GM19328 (cell line): ENCODE measurements around the gene EIF4A3.

Experiments
- ATAC-seq: cut with Tn5 transposase; IDR thresholded peaks from one replicate; pipeline ENCODE4 v1.9.1; 2021; ENCODE audit warnings: mild to moderate bottlenecking, moderate library complexity; ENCODE audit not compliant: unreplicated experiment

Gene EIF4A3

DNA sequence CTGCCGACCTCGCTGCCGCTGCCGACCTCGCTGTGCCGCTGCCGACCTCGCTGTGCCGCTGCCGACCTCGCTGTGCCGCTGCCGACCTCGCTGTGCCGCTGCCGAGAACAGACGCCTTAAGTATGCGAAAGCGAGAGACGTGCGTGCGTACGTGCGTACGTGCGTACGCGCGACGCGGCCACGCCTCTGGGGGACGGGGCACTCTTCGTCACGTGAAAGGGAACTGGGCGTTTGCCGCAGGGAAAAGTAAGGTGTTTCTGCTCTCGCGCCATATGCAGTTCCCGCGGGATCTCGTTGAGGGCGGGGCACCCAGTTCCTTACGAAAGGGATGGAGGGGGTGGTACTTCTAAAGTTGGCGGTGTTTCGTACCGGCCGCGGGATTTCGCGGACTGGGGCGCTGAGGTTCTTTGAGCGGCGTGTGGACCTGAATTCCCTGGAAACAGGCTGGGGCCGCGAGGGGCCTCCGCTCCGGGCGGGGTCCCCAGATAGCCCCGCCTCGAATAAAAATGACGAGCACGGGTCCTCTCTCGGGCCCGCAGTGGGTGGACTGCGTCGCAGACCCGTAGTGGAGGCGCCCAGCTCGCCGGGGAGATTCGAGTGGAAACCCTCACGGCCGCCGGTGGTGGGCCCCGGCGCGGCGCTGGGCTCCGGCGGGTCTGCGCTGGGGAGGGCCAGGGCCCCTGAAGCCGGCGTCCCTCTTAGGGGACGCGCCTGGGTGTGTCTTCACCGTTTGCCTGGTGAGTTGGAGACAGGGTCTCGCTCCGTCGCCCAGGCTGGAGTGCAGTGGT is at the start of gene EIF4A3:
Gene EIF4A3, minus strand, starts transcription at position 94 of the 788 bp plus-strand sequence. CDS start 167 bp downstream, outside the sequence.
- peak; percentile 75 for ATAC-seq

GRCh38 chr17:80196652-80197051 is 49.7 kb upstream of the EIF4A3 start:
- ATAC-seq: no peak

GRCh38 chr17:80195671-80196529 is 49.0 kb upstream of the EIF4A3 start:
- no peak for ATAC-seq

GRCh38 chr17:80195141-80195540 is 48.2 kb upstream of the EIF4A3 start:
- ATAC-seq: no peak

DNA sequence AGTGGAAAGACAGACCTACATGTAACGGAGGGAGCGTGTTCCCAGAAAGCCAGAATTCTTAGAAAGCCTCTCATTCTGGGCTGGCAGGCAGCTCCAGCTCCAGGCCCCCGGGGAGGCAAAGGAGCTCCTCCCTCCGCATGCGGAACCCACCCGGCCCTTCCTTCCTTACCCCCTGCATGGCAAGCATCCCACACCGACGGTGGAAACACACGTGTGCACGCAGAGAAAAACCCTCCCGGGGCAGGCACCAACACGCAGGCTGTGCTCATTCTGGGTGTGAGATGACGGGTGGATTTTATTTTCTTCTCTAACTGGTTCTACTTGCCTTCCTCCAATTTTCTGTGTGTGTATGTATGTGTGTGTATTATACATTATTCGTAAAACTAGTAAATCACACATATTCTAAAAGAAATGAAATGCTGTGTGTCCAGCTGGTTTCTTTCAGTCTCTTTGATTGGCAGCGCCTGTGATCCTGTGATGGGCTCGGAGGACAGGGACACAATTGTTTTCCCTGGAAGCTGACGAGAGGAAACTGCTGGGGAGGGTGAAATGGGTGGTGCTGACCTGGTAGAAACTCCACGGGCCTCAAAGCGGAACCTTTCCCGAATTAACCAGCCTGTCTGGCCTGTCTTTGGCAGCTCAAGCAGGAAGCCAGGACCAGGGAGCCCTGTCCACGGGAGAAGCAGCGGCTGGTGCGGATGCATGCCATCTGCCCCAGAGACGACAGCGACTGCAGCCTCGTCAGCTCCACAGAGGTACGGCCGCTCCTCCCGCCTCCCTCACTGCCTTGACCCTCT is 45.1 kb upstream of the EIF4A3 start:
- no peak for ATAC-seq

- no peak for ATAC-seq
These were observed 44.3 kb upstream of the EIF4A3 start for GRCh38 chr17:80191192-80191591.

DNA sequence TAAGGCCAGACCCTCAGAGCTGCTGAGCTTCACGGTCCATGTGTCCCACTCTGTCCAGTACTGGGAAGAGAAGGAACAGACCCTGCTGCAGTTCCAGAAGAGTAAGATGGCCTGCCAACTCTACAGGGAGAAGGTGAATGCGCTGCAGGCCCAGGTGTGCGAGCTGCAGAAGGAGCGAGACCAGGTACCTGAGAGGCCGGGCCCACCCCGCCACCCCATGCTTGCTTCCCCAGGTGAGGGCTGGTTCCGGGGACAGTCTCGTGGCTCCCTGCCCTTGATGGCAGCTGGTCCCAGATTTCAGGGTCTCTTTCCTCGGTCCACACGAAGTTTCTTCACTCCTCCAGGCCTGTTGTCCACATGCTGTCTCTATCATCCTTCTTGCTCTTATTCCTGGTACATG is 43.8 kb upstream of the EIF4A3 start:
- no peak for ATAC-seq

GRCh38 chr17:80189611-80190010 is 42.7 kb upstream of the EIF4A3 start:
- ATAC-seq: no peak

DNA sequence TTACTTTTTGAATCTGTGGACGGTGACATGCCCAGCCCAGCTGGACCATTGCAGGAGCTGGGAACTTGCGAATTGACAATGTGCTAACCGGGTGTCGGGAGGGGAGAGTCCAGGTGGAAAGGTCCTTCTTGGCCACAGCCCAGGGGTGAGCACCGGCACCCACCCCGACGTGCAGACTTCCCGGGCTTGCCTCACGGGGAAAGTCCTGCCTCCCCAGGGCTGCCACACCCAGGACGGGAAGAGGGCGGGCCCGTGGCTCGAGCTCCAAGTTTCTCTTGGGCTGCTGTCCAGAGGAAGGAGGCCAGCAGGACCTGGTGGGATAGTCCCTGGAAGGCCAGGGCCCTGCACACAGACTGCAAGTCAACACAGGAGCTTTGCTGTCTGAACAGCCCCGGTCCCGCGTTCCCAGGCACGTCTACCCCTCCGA is 40.6 kb upstream of the EIF4A3 start:
- no peak for ATAC-seq

DNA sequence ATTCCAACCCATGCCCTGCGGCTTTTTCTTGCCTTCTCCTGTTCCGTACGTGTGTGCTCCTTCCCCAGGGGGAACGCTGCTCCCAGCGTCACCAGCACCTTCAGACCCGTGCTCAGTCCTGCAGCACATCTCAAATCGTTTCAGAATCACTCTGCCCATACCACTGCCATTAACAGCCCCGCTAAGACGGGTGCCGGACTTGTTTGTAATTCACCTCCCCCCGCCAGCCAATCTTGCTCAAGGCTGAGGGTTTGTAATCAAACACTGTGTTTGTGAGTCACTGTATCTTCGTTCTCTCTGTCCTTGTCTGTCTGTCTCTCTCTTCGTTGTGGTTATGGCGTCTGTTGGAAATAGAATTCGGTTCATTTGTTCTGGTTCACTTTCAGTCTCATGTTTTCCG is 40.2 kb upstream of the EIF4A3 start:
- ATAC-seq: no peak

- no peak for ATAC-seq
These were observed 39.0 kb upstream of the EIF4A3 start for GRCh38 chr17:80185968-80186367.

GRCh38 chr17:80184423-80184714 is 37.4 kb upstream of the EIF4A3 start:
- ATAC-seq: no peak

- ATAC-seq: no peak
These were observed 36.9 kb upstream of the EIF4A3 start for GRCh38 chr17:80183581-80184422.

DNA sequence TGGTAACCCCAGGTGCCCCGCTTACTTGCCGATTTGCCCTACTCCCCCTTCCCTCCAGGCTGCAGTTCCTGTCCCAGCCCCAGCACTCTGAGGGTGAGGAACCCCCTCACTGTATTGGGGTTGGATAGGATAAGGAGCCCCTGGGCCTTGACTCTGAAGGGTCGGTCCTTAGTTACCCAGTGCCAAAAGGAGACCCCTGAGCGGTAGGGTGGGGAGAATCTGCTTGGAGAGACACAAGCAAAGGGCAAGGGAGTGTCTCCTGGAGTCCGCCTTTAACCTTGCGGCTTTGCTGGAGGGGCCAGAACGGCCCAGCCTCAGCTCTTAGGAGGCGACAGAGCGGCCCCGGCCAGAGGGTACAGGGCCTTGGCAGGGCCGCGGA is 35.9 kb upstream of the EIF4A3 start:
- ATAC-seq: no peak

DNA sequence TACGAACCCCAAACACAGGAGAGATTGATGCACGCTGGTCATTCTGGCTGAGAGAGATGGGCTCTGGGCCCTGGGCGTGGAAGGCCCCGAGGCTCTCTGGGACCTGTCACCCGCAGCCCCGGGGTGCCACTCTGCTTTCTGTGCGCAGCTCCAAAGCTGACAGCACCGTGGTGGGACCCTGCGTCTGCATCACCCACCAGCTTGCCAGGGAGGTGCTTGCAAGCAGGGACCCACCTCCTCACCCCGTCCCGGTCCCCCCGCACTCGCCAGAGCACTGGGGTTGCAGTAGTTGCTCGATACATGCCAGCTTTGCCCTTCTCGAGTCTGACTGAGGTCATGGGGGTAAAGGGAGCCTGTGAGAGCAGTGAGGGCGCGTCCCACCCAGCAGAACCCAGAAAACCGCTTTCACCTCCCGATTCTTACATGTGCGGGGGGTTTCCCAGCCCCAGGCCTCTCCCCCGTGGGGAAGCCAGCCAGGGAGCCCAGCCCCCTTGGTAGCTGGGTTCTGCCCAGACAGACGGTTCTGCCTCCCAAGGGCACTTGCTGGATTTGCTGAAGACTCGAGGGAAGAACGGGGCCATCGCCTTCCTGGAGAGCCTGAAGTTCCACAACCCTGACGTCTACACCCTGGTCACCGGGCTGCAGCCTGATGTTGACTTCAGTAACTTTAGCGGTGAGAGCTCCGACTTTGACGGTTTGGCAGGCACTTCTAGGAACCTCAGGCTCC is 35.4 kb upstream of the EIF4A3 start:
- no peak for ATAC-seq

DNA sequence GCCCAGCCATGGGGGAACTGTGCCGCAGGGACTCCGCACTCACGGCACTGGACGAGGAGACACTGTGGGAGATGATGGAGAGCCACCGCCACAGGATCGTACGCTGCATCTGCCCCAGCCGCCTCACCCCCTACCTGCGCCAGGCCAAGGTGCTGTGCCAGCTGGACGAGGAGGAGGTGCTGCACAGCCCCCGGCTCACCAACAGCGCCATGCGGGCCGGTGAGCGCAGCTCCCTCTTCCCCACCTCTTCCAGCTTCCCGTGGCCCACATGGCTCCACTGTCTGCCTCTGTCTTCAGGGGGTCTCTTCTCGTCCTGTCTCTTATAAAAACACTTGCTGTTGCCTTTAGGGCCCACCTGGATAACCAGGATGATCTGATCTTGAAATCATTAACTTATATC is 34.5 kb upstream of the EIF4A3 start:
- no peak for ATAC-seq

DNA sequence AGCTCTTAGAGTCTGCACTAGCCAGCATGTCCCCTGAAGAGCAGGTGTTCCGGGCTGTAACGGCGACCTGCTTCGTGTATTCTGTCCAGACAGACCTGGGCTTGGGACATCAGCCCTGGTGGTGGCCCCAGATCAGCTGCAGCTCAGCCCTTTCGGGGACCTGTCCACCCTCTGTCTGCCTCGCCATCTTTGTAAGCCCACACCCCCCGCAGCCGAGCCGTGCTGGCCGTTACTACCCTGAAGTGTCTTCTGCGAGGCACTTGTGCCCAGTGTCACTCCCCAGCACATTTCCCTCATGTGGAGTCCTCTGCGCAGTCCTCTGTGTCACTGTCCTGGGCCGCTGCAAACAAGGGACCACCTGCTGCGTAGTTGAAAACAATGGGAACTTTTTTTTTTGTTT is 33.3 kb upstream of the EIF4A3 start:
- no peak for ATAC-seq

GRCh38 chr17:80177986-80178595 is 31.2 kb upstream of the EIF4A3 start:
- no peak for ATAC-seq

DNA sequence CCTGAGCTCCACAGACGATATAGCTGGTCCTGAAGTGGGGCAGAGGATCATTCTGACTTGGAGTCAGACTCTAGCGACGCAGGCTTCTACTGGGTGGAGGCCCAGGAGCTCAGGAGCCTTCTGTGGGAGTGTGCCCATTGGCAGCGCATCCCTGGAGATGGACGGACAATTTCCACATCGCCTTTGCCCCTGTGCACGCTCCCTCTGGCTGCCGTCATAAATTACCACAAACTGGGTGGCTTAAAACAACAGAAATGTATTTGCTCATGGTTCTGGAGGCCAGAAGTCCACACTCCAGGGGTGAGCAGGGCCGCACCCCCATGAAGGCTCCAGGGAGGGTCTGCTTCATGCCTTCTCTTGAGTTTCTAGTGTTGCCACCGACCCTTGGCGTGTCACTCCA is 29.8 kb upstream of the EIF4A3 start:
- no peak for ATAC-seq

- no peak for ATAC-seq
These were observed 27.0 kb upstream of the EIF4A3 start for GRCh38 chr17:80173916-80174315.
